ENCODE results near the gene RAMACL.

The RAMACL gene

GRCh38 chr6:166570929-166571713 lies 15.4 kb downstream of the RAMACL start:
- DNase-seq (ENCODE audit: low read depth) = no peak
- no peak overlapping the region for H3K4me3 ChIP-seq (ENCODE audit: low read depth, low read length)
- TF ChIP-seq MAX (IDR thresholded peaks at IDR 0.05; ENCODE audit: low read depth, low read length) (no peak), CTCF (IDR thresholded peaks at IDR 0.05; ENCODE audit: low read depth, low read length) (no peak), MYC (IDR thresholded peaks at IDR 0.05; ENCODE audit: low read depth, low read length) (no peak), POLR2A (IDR thresholded peaks at IDR 0.05; ENCODE audit: extremely low read depth, insufficient read length) (no peak)

GRCh38 chr6:166569206-166569605 lies 17.3 kb downstream of the RAMACL start:
- no peak for DNase-seq (ENCODE audit: low read depth)
- TF ChIP-seq POLR2A (IDR thresholded peaks at IDR 0.05; ENCODE audit: extremely low read depth, insufficient read length) (no peak), MYC (IDR thresholded peaks at IDR 0.05; ENCODE audit: low read depth, low read length) (no peak), MAX (IDR thresholded peaks at IDR 0.05; ENCODE audit: low read depth, low read length) (no peak), CTCF (IDR thresholded peaks at IDR 0.05; ENCODE audit: low read depth, low read length) (no peak)
- no peak overlapping the region for H3K4me3 ChIP-seq (ENCODE audit: low read depth, low read length)

- H3K4me3 ChIP-seq (ENCODE audit: low read depth, low read length) = no peak overlapping the region
- no peak for DNase-seq (ENCODE audit: low read depth)
- no peak for TF ChIP-seq MAX (IDR thresholded peaks at IDR 0.05; ENCODE audit: low read depth, low read length)
- TF ChIP-seq MYC (IDR thresholded peaks at IDR 0.05; ENCODE audit: low read depth, low read length) = no peak
- TF ChIP-seq CTCF (IDR thresholded peaks at IDR 0.05; ENCODE audit: low read depth, low read length) = no peak
- TF ChIP-seq POLR2A (IDR thresholded peaks at IDR 0.05; ENCODE audit: extremely low read depth, insufficient read length) = no peak
Measured at GRCh38 chr6:166567813-166568212, 18.7 kb downstream of the RAMACL start.

- DNase-seq (ENCODE audit: low read depth) = no peak
- H3K4me3 ChIP-seq (ENCODE audit: low read depth, low read length) = no peak overlapping the region
- TF ChIP-seq MAX (IDR thresholded peaks at IDR 0.05; ENCODE audit: low read depth, low read length) = no peak
- no peak for TF ChIP-seq CTCF (IDR thresholded peaks at IDR 0.05; ENCODE audit: low read depth, low read length)
- no peak for TF ChIP-seq MYC (IDR thresholded peaks at IDR 0.05; ENCODE audit: low read depth, low read length)
- TF ChIP-seq POLR2A (IDR thresholded peaks at IDR 0.05; ENCODE audit: extremely low read depth, insufficient read length) = no peak
Measured at GRCh38 chr6:166567107-166567506, 19.4 kb downstream of the RAMACL start.

- no peak for DNase-seq (ENCODE audit: low read depth)
- H3K4me3 ChIP-seq (ENCODE audit: low read depth, low read length) = no peak overlapping the region
- TF ChIP-seq CTCF (IDR thresholded peaks at IDR 0.05; ENCODE audit: low read depth, low read length) = no peak
- TF ChIP-seq MYC (IDR thresholded peaks at IDR 0.05; ENCODE audit: low read depth, low read length) = no peak
- no peak for TF ChIP-seq POLR2A (IDR thresholded peaks at IDR 0.05; ENCODE audit: extremely low read depth, insufficient read length)
- no peak for TF ChIP-seq MAX (IDR thresholded peaks at IDR 0.05; ENCODE audit: low read depth, low read length)
Measured at GRCh38 chr6:166566026-166567011, 20.2 kb downstream of the RAMACL start.

Data from NB4 (cell line).